ENCODE measurements around the gene FBXL16. TPM values are rescaled to one million over a fixed set of nuclear protein-coding genes. Genes with fewer than 3 reads are reported as not detected.

FBXL16 gene
- total and polyA plus RNA-seq, 4 donors = under 0.01 to 0.14 TPM; not detected in 2

DNA sequence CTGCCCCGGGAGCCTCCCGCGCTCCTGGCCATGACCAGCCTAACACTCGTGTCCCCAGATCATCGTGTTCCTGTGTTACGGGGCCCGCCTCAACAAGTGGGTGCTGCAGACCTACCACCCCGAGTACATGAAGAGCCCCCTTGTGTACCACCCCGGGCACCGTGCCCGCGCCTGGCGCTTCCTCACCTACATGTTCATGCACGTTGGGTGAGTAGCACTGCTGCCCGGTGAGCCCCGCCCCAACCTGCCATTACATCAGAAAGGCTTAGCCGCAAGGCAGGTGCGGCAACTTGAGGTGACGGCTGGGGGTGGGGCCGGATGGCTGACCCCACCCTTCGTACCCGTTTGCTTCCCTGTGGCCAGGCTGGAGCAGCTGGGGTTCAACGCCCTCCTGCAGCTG, 28.7 kb downstream of the FBXL16 start:
- Histone ChIP-seq H3K4me1 (ENCODE audit: control insufficient read depth in 4 of 4, insufficient read depth in 4 of 4, low read length in 3 of 4) (peaks cover 16 to 41% (median 26%) of the 10 kb centered on the region in 4 donors), H3K9me3 (ENCODE audit: control insufficient read depth in 4 of 4, low read length in 3 of 4) (no peaks in the 10 kb centered on the region), H3K4me3 (ENCODE audit: low read depth in 1 of 3, low read length in 3 of 3) (no peak overlapping the region), H3K27me3 (ENCODE audit: control insufficient read depth in 4 of 4, insufficient read depth in 4 of 4, low read length in 3 of 4) (no peaks in the 10 kb centered on the region), H3K27ac (ENCODE audit: low read depth in 1 of 2, low read length in 2 of 2) (no peak overlapping the region), H3K9ac (ENCODE audit: low read depth in 1 of 2, low read length in 2 of 2) (no peak overlapping the region), H3K36me3 (ENCODE audit: control insufficient read depth in 4 of 4, insufficient read depth in 3 of 4, low read depth in 1 of 4, low read length in 3 of 4) (peaks cover 10 to 24% (median 16%) of the 10 kb centered on the region in 4 donors)
- TF ChIP-seq TAF1 (conservative IDR thresholded peaks at IDR 0.05) = no peak
- TF ChIP-seq RXRA (IDR thresholded peaks at IDR 0.05) = no peak
- no peak for TF ChIP-seq RAD21 (IDR thresholded peaks at IDR 0.05)
- TF ChIP-seq YY1 (IDR thresholded peaks at IDR 0.05) = no peak
- TF ChIP-seq, protein P1, sequence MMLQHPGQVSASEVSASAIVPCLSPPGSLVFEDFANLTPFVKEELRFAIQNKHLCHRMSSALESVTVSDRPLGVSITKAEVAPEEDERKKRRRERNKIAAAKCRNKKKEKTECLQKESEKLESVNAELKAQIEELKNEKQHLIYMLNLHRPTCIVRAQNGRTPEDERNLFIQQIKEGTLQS (IDR thresholded peaks at IDR 0.05) = no peak
- TF ChIP-seq REST (IDR thresholded peaks at IDR 0.05) = no peak
- no peak for TF ChIP-seq HNF4A (conservative IDR thresholded peaks at IDR 0.05)
- TF ChIP-seq, protein P2, sequence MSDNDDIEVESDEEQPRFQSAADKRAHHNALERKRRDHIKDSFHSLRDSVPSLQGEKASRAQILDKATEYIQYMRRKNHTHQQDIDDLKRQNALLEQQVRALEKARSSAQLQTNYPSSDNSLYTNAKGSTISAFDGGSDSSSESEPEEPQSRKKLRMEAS (IDR thresholded peaks at IDR 0.05) = no peak
- no peak for TF ChIP-seq NR2F2 (IDR thresholded peaks at IDR 0.05)
- TF ChIP-seq FOXA2 (IDR thresholded peaks at IDR 0.05) = no peak
- TF ChIP-seq, protein P3, sequence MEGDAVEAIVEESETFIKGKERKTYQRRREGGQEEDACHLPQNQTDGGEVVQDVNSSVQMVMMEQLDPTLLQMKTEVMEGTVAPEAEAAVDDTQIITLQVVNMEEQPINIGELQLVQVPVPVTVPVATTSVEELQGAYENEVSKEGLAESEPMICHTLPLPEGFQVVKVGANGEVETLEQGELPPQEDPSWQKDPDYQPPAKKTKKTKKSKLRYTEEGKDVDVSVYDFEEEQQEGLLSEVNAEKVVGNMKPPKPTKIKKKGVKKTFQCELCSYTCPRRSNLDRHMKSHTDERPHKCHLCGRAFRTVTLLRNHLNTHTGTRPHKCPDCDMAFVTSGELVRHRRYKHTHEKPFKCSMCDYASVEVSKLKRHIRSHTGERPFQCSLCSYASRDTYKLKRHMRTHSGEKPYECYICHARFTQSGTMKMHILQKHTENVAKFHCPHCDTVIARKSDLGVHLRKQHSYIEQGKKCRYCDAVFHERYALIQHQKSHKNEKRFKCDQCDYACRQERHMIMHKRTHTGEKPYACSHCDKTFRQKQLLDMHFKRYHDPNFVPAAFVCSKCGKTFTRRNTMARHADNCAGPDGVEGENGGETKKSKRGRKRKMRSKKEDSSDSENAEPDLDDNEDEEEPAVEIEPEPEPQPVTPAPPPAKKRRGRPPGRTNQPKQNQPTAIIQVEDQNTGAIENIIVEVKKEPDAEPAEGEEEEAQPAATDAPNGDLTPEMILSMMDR (IDR thresholded peaks at IDR 0.05; ENCODE audit: low read depth, low read length, missing input control) = no peak
- no peak for TF ChIP-seq JUND (IDR thresholded peaks at IDR 0.05)
- no peak for TF ChIP-seq HNF4G (IDR thresholded peaks at IDR 0.05)
- DNase-seq (ENCODE audit: low spot score) = no peak
- 73% methylated on average over 23 of the region's 23 CpGs for WGBS

DNA sequence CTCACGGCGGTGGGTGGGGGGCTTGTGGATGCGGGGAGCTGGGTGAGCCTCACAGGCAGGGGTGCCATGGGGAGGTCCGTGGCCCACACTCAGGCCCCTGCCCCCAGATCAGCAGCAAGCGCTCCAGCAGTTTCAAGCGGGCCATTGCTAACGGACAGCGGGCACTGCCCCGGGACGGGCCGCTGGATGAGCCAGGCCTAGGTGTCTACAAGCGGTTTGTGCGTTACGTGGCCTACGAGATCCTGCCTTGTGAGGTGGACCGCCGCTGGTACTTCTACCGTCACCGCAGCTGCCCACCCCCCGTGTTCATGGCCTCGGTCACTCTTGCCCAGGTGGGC, 29.1 kb downstream of the FBXL16 start:
- H3K4me1 ChIP-seq (ENCODE audit: control insufficient read depth in 4 of 4, insufficient read depth in 4 of 4, low read length in 3 of 4) = peaks cover 13 to 37% (median 23%) of the 10 kb centered on the region in 4 donors
- WGBS = 86% methylated on average over 21 of the region's 21 CpGs
- no peak overlapping the region for H3K27ac ChIP-seq (ENCODE audit: low read depth in 1 of 2, low read length in 2 of 2)

More for the DNA sequence above, 29.1 kb downstream of the FBXL16 start:
- no peak overlapping the region for H3K4me3 ChIP-seq (ENCODE audit: low read depth in 1 of 3, low read length in 3 of 3)
- H3K27me3 ChIP-seq (ENCODE audit: control insufficient read depth in 4 of 4, insufficient read depth in 4 of 4, low read length in 3 of 4) = no peaks in the 10 kb centered on the region
- H3K9ac ChIP-seq (ENCODE audit: low read depth in 1 of 2, low read length in 2 of 2) = no peak overlapping the region
- peaks cover 6 to 22% (median 16%) of the 10 kb centered on the region in 4 donors for H3K36me3 ChIP-seq (ENCODE audit: control insufficient read depth in 4 of 4, insufficient read depth in 3 of 4, low read depth in 1 of 4, low read length in 3 of 4)
- TF ChIP-seq FOXA1 (IDR thresholded peaks at IDR 0.05) (no peak), HNF4A (conservative IDR thresholded peaks at IDR 0.05) (no peak), REST (IDR thresholded peaks at IDR 0.05) (no peak), RAD21 (IDR thresholded peaks at IDR 0.05) (no peak), ZBTB33 (IDR thresholded peaks at IDR 0.05) (no peak)
- TF ChIP-seq, protein P2 (IDR thresholded peaks at IDR 0.05) = no peak
- no peaks in the 10 kb centered on the region for H3K9me3 ChIP-seq (ENCODE audit: control insufficient read depth in 4 of 4, low read length in 3 of 4)
- DNase-seq (ENCODE audit: low spot score) = no peak

All from liver (tissue), 9 donors.